Kidney (tissue), 14 donors: Measurements from ENCODE around the gene ARID5B. TPM values are rescaled to one million over a fixed set of nuclear protein-coding genes. Genes with fewer than 3 reads are reported as not detected.
A peak's percentile ranks its signal among the peaks of the same experiment; 100 is the strongest.

Source experiments
- DNase-seq, 5 donors: peaks; one replicate each; pipeline ENCODE4 v3.0.0-alpha.2; 2013 to 2020
- FAIRE-seq: peaks from 2 replicates; lab custom pipeline; 2012; peaks lifted over from hg19 to GRCh38; lab: Jason Lieb, UNC
- H3K27ac ChIP-seq, 2 donors: one replicate each; pipeline ENCODE4 v1.7.0; 2013; ENCODE audit warnings: low read depth in 2 of 2, low read length in 2 of 2, inconsistent platforms in 1 of 2
- H3K27me3 ChIP-seq: one replicate; pipeline ENCODE4 v1.7.1; 2013; ENCODE audit warnings: low read length, inconsistent platforms; ENCODE audit not compliant: control insufficient read depth, insufficient read depth
- H3K36me3 ChIP-seq, 3 donors: one replicate each; pipeline versions ENCODE4 v1.7.0 to v1.7.1; 2013; ENCODE audit warnings: low read length in 3 of 3, control low read depth in 1 of 3, inconsistent platforms in 1 of 3; ENCODE audit not compliant: insufficient read depth in 3 of 3, control insufficient read depth in 2 of 3
- H3K4me1 ChIP-seq, 3 donors: one replicate each; pipeline versions ENCODE4 v1.7.0 to v1.7.1; 2013; ENCODE audit warnings: low read length in 3 of 3, inconsistent platforms in 1 of 3, low read depth in 1 of 3; ENCODE audit not compliant: control insufficient read depth in 2 of 3, insufficient read depth in 2 of 3
- H3K4me3 ChIP-seq, 3 donors: one replicate each; pipeline versions ENCODE4 v1.7.0 to v1.8.1; 2013; ENCODE audit warnings: low read length in 3 of 3, control low read depth in 1 of 3, inconsistent platforms in 1 of 3
- H3K9ac ChIP-seq, 3 donors: one replicate each; pipeline versions ENCODE4 v1.7.0 to v1.7.1; 2013; ENCODE audit warnings: low read length in 3 of 3, control low read depth in 1 of 3, inconsistent platforms in 1 of 3
- H3K9me3 ChIP-seq, 3 donors: one replicate each; pipeline versions ENCODE4 v1.7.0 to v1.7.1; 2013; ENCODE audit warnings: low read length in 3 of 3, control low read depth in 1 of 3, inconsistent platforms in 1 of 3; ENCODE audit not compliant: control insufficient read depth in 2 of 3, insufficient read depth in 1 of 3
- CTCF ChIP-seq: IDR thresholded peaks from 3 replicates; pipeline ENCODE4 v1.5.1; 2012; ENCODE audit warnings: mild to moderate bottlenecking, moderate library complexity, borderline replicate concordance; ENCODE audit not compliant: insufficient read depth; ENCODE audit errors: extremely low read depth
- intact Hi-C: fragments of 100-400 bp; cut with DNase I; formaldehyde crosslinking; loops from one replicate; pipeline ENCODE4 v1.11.1; 2022
- polyA plus RNA-seq: library from polyadenylated mRNA; stranded (reverse); fragments of 350-450 nt; fragmentation: Illumina TruSeq; extraction: RNeasy Lipid Tissue Mini Kit (QIAGEN cat#74804); gene quantifications from one replicate; pipeline ENCODE4 v1.2.3, GENCODE V29; 2014; ENCODE audit warnings: low read depth, low replicate concordance; ENCODE audit not compliant: insufficient read depth
- total RNA-seq: library from RNA; stranded (reverse); fragmentation: NEBNext Ultra II Directional; extraction: Animal tissue kit (Norgen Biotek cat#: 25700); gene quantifications from one replicate; pipeline ENCODE4 v1.2.1, GENCODE V29; 2021
- donor health status: control.
- donor health status: control.
- donor health status: control.
- donor health status: control.
- donor health status: control.
- donor health status: DM: yes; HTN: yes; CAD: no.
- donor health status: Normal renal cell carcinoma (clear cell type).

ARID5B gene
- total and polyA plus RNA-seq, 2 donors from 2014 or later: 8.6 to 77.9 TPM

GRCh38 chr10:61871487-61871886 is 30.0 kb upstream of the ARID5B start:
- no peak for TF ChIP-seq CTCF
- H3K9me3 ChIP-seq: no peaks in the 10 kb centered on the region
- no peak for FAIRE-seq

GRCh38 chr10:61877887-61878739 is 23.4 kb upstream of the ARID5B start:
- no peak overlapping the region for H3K27ac ChIP-seq
- no peak for TF ChIP-seq CTCF
- H3K36me3 ChIP-seq: no peaks in the 10 kb centered on the region
- peaks cover 0 to 5% (median 0%) of the 10 kb centered on the region in 3 donors for H3K4me1 ChIP-seq
- H3K4me3 ChIP-seq: no peak overlapping the region
- no peaks in the 10 kb centered on the region for H3K9me3 ChIP-seq
- intact Hi-C loops: no loop called here
- no peak overlapping the region for H3K9ac ChIP-seq
- DNase-seq (peak in 3 of 5 donors; percentile 49 to 80 (median 74)), FAIRE-seq (no peak)
- H3K27me3 ChIP-seq: no peaks in the 10 kb centered on the region

More at GRCh38 chr10:61871487-61871886, 30.0 kb upstream of the ARID5B start:
- no peak for DNase-seq
- no peak overlapping the region for H3K9ac ChIP-seq
- H3K27me3 ChIP-seq: no peaks in the 10 kb centered on the region
- peaks cover 2 to 5% (median 5%) of the 10 kb centered on the region in 3 donors for H3K4me1 ChIP-seq
- intact Hi-C loops: no loop called here
- H3K4me3 ChIP-seq: no peak overlapping the region
- no peak overlapping the region for H3K27ac ChIP-seq
- no peaks in the 10 kb centered on the region for H3K36me3 ChIP-seq

- H3K4me3 ChIP-seq: no peak overlapping the region
- intact Hi-C loops: no loop called here
Observed at GRCh38 chr10:61878740-61879068, 22.8 kb upstream of the ARID5B start.

More at GRCh38 chr10:61878740-61879068, 22.8 kb upstream of the ARID5B start:
- FAIRE-seq (no peak), DNase-seq (no peak)
- Histone ChIP-seq H3K36me3 (no peaks in the 10 kb centered on the region), H3K9me3 (no peaks in the 10 kb centered on the region), H3K4me1 (peaks cover 0 to 3% (median 0%) of the 10 kb centered on the region in 3 donors), H3K27me3 (no peaks in the 10 kb centered on the region), H3K27ac (no peak overlapping the region), H3K9ac (no peak overlapping the region)
- TF ChIP-seq CTCF: no peak
